GM23248 (cell line): Measurements from ENCODE around the gene LOXL1.

Experiments
- EZH2 ChIP-seq: fragments of 200-600 bp; sonication (generic); IDR thresholded peaks from 2 replicates; pipeline ENCODE4 v1.6.1; 2018; ENCODE audit warnings: antibody characterized with exemption, mild to moderate bottlenecking; ENCODE audit not compliant: insufficient read depth, poor library complexity, severe bottlenecking
- EZH2phosphoT487 ChIP-seq: fragments of 200-600 bp; sonication (generic); IDR thresholded peaks from 2 replicates; pipeline ENCODE4 v1.6.1; 2018; ENCODE audit warnings: antibody characterized with exemption, moderate library complexity, mild to moderate bottlenecking, low read depth; ENCODE audit not compliant: insufficient read depth

GRCh38 chr15:73904026-73904815 is 22.0 kb upstream of the LOXL1 start:
- no peak for TF ChIP-seq EZH2phosphoT487
- TF ChIP-seq EZH2 = no peak
